Measurements from ENCODE around the gene NPPC.
"Not testable (repeated sequence)": the region's sequence is repeated elsewhere in the genome, so short reads cannot be mapped to it uniquely, and the experiment has no call there.

NPPC gene

GRCh38 chr2:231890896-231891513 is 35.2 kb downstream of the NPPC start:
- no peak overlapping the region for H3K27ac Mint-ChIP-seq
- H3K4me3 Mint-ChIP-seq, result no peak overlapping the region

GRCh38 chr2:231887756-231888155 is 38.4 kb downstream of the NPPC start:
- Mint-ChIP-seq H3K4me3 (no peak overlapping the region), H3K27ac (no peak overlapping the region), H3K27me3 (peaks cover 20% of the 10 kb centered on the region), H3K9me3 (no peaks in the 10 kb centered on the region), H3K36me3 (peaks cover 2% of the 10 kb centered on the region), H3K4me1 (no peaks in the 10 kb centered on the region)

More at GRCh38 chr2:231890896-231891513, 35.2 kb downstream of the NPPC start:
- Mint-ChIP-seq H3K36me3 (peaks cover 2% of the 10 kb centered on the region), H3K4me1 (no peaks in the 10 kb centered on the region), H3K27me3 (peaks cover 10% of the 10 kb centered on the region), H3K9me3 (no peaks in the 10 kb centered on the region)

- Mint-ChIP-seq H3K4me1 (no peaks in the 10 kb centered on the region), H3K9me3 (no peaks in the 10 kb centered on the region), H3K27me3 (peaks cover 23% of the 10 kb centered on the region), H3K27ac (no peak overlapping the region), H3K36me3 (peaks cover 2% of the 10 kb centered on the region), H3K4me3 (no peak overlapping the region)
These were observed 40.0 kb downstream of the NPPC start for GRCh38 chr2:231886071-231886681.

DNA sequence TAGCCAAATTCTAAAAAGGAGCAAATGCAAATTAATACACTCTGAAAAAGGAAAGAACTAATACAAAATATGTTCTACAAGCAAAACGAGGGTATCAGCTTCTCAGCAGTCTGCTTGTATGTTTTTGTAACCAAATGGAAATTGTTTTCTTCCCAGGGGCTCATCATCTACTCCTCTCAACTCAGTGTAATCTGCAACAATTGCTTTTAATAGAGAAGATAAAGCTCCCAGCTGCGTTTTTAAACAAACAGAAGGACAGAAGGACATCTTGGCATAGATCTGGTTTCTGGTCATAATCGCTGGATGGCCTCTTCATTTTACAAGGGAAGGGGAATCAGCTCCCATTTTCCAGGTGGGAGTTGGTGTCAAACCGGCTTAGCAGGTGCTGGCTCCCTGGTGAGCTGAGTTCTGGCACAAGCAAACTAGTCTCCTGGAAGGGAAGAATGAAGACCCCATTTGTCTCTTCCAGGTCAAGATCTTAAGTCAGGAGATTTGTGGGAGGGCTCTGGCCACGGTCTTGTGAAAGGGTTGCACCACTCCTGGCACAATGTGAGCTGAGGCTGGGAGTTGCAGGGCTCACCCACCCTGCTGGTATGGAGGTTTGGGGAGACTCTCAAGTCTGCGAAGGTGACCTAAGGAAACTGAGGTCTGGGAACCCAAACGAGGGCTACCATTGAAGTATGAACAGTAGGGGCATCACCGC is 41.6 kb downstream of the NPPC start:
- no peak overlapping the region for H3K27ac Mint-ChIP-seq
- no peak overlapping the region for H3K4me3 Mint-ChIP-seq
- H3K4me1 Mint-ChIP-seq, result no peaks in the 10 kb centered on the region
- H3K27me3 Mint-ChIP-seq, result peaks cover 23% of the 10 kb centered on the region
- peaks cover 2% of the 10 kb centered on the region for H3K36me3 Mint-ChIP-seq
- H3K9me3 Mint-ChIP-seq, result no peaks in the 10 kb centered on the region

DNA sequence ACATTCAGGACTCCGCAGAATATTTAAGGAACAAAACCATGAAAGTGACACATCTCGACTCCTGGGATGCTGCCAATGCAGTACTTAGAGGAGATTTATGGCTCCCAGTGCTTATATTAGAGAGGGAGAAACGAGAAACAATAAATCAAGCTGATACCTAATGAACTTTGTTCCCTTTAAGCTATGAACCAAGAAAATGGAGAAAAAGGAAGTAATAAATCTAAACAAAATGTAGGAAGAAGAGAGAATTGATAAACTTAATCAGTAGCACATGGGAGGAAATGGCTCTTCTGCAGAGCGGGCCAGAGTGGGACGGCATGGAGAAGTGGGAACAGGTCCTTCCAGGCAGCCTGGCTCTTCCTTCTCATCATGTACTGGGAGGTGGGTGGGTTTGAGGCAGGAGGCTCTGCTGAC is 42.7 kb downstream of the NPPC start:
- H3K27ac Mint-ChIP-seq, result no peak overlapping the region
- no peak overlapping the region for H3K4me3 Mint-ChIP-seq
- H3K36me3 Mint-ChIP-seq, result peaks cover 2% of the 10 kb centered on the region
- H3K4me1 Mint-ChIP-seq, result no peaks in the 10 kb centered on the region
- peaks cover 23% of the 10 kb centered on the region for H3K27me3 Mint-ChIP-seq
- no peaks in the 10 kb centered on the region for H3K9me3 Mint-ChIP-seq

DNA sequence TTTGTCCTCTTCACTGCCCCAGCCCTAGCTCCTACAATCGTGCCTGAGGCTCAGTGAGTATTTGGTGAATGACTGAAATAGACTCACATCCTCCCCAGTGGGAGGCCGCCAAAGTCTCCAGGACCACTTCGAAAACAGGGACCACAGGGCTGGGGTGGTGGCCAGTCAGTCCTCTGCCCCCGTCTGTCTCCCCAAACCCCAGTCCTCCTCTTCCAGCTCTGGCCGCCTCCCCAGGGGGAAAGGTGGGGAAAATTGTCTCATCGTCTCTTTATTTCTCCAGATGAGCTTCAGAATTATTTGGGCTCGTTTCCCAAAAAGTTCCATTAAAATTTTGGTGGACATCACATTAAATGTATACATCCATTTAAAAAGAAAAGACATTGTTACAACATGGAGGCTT is 43.5 kb downstream of the NPPC start:
- Mint-ChIP-seq H3K36me3 (peaks cover 2% of the 10 kb centered on the region), H3K27ac (no peak overlapping the region), H3K27me3 (peaks cover 20% of the 10 kb centered on the region), H3K4me3 (no peak overlapping the region), H3K9me3 (no peaks in the 10 kb centered on the region), H3K4me1 (no peaks in the 10 kb centered on the region)

DNA sequence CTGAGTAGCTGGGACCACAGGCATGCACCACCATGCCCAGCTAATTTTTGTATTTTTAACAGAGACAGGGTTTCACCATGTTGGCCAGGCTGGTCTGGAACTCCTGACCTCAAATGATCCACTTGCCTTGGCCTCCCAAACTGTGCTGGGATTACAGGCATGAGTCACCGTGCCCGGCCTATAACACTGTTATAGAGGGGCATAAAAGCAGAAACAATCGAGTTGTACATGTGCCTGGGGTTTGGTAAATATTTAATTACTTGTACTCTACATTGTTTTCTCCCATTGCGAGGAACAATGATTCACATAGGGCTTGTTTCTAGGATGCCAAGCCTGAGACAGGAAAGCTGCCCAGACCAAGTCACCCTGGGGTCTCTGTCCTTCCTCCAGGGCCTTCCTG is 45.8 kb downstream of the NPPC start:
- H3K27ac Mint-ChIP-seq, H3K9me3 Mint-ChIP-seq, H3K4me1 Mint-ChIP-seq, H3K4me3 Mint-ChIP-seq, H3K36me3 Mint-ChIP-seq: not testable (repeated sequence)
- peaks cover 13% of the 10 kb centered on the region for H3K27me3 Mint-ChIP-seq

DNA sequence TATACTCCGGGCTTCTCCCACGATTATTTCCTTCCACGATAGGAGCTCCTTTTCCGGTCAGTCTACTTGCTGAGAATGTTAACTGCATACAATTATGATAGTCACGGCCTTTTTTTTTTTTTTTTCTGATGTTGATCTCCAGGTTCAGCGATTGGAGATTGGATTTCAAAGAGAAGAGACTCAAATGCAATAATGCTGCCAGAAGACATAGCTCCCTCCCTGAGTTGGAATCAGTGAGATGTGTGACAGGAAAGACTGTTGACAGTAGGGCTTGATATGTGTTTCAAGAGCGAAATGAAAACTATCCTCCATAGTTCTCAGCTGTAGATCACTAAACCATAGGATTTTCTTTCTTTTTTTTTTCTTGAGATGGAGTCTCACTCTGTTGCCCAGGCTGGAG is 47.0 kb downstream of the NPPC start:
- Mint-ChIP-seq H3K27me3 (peaks cover 14% of the 10 kb centered on the region), H3K27ac (no peak overlapping the region), H3K4me1 (no peaks in the 10 kb centered on the region), H3K9me3 (no peaks in the 10 kb centered on the region), H3K4me3 (no peak overlapping the region), H3K36me3 (no peaks in the 10 kb centered on the region)

DNA sequence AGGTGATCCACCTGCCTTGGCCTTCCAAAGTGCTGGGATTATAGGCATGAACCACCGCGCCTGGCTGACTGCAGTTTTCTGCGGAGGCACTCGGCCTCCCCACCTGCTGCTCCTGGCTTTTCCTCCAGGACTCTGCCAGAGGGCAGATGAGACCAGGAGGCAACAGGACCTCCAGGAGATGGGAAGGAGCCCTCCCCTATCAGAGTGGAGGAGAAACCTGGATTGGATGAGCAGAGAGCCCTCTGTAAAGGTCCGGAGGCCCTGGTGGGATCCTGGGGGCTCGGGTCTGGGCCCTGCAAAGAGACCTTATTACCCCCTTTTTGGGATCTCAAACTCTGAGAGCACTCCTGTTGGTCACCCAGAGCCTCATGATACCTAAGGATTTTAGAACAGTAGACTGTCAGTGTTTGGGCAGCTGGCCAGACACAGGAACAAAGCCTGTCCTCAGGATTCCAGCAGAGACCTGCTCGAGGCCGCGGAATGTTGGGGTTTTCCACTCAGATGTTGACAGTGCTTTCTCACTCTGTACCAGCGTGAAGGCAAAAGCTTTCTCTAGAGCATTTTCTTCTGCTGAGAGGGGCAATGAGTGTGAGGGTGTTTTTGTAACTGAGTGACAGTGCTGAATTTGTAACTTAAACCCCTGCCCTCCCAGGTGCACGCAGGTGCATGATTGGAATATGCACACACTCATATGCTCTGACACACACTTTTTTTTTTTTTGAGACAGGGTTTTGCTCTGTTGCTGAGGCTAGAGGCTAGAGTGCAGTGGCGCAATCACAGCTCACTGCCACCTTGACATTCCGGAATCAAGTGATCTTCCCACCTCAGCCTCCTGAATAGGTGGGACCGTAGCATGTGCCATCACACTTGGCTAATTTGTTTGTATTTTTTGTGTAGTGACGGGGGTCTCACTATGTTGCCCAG is 48.4 kb downstream of the NPPC start:
- no peak overlapping the region for H3K27ac Mint-ChIP-seq
- no peaks in the 10 kb centered on the region for H3K9me3 Mint-ChIP-seq
- no peaks in the 10 kb centered on the region for H3K36me3 Mint-ChIP-seq
- no peaks in the 10 kb centered on the region for H3K4me1 Mint-ChIP-seq
- peaks cover 8% of the 10 kb centered on the region for H3K27me3 Mint-ChIP-seq
- no peak overlapping the region for H3K4me3 Mint-ChIP-seq

DNA sequence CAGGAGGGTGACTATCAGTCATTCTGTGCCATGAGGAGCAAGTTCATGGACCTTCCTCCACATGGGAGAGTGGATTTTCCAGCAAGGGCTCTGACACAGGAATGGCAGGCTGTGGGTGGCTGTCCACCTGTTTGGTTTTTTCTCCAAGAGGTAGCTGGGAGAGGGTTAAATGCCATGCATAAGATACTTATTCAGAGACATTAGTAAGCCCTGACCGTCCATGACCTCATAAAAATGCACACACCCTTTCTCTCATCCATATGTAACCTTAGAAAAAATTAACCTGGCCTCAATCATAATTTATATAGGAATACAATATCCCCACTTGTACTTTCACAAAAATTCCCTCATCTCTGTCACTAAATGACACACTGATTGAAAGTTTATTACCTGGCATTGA is 51.3 kb downstream of the NPPC start:
- Mint-ChIP-seq H3K27ac (no peak overlapping the region), H3K4me1 (no peaks in the 10 kb centered on the region), H3K9me3 (no peaks in the 10 kb centered on the region), H3K36me3 (no peaks in the 10 kb centered on the region), H3K4me3 (no peak overlapping the region), H3K27me3 (peaks cover 12% of the 10 kb centered on the region)

Data from activated naive CD4-positive, alpha-beta T cell treated with anti-CD3 and anti-CD28 coated beads, Interleukin-2, amount 50 U/mL, for 24 hours (primary cell).